ENCODE measurements around the gene BRD3. TPM values are rescaled to one million over a fixed set of nuclear protein-coding genes. Genes with fewer than 3 reads are reported as not detected.

The BRD3 gene
- total RNA-seq, 1 experiment from 2014 or later = 57.5 TPM

DNA sequence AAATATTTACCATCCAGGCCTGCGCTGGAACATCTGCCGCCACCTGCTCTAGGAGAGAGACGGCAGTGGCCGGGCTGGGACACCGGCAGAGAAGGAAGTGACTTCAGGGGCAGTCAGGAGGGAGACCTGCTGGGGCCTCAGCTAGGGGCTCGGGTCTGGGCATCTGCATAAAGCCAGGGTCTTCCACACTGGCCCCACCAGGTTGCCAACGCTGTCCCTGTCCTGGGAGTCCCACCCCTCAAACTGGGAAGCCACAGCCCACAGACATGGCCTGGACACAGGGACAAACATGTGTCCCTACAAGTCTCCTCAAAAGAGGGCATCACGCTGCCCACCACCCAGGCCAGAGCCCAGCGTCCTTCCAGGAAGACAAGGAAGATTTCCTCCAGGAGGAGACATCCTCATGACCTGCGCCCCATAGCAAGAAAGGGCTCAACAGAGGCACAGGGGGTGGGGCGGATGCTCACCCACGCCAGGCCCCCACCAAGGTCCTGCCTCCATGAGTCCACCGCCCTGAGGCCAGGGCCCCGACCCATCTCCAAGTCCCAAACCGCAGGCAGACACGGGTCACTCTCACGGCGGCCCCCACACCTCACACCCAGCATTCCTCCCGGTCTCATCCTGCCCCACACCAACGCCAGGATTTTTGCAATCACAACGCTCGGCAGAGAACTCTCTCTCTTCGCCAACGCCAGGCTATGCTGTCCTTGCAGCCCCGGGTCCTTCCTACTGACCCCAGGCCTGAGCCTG is 84.7 kb downstream of the BRD3 start:
- no peaks in the 10 kb centered on the region for H3K9me3 Mint-ChIP-seq (ENCODE audit: unreplicated experiment)
- peaks cover 27% of the 10 kb centered on the region for H3K4me1 Mint-ChIP-seq (ENCODE audit: low read depth, unreplicated experiment)
- H3K27me3 ChIP-seq (replicated peaks; ENCODE audit: control insufficient read depth, insufficient read depth, low read length) = no peaks in the 10 kb centered on the region
- TF ChIP-seq, protein P1, sequence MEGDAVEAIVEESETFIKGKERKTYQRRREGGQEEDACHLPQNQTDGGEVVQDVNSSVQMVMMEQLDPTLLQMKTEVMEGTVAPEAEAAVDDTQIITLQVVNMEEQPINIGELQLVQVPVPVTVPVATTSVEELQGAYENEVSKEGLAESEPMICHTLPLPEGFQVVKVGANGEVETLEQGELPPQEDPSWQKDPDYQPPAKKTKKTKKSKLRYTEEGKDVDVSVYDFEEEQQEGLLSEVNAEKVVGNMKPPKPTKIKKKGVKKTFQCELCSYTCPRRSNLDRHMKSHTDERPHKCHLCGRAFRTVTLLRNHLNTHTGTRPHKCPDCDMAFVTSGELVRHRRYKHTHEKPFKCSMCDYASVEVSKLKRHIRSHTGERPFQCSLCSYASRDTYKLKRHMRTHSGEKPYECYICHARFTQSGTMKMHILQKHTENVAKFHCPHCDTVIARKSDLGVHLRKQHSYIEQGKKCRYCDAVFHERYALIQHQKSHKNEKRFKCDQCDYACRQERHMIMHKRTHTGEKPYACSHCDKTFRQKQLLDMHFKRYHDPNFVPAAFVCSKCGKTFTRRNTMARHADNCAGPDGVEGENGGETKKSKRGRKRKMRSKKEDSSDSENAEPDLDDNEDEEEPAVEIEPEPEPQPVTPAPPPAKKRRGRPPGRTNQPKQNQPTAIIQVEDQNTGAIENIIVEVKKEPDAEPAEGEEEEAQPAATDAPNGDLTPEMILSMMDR (IDR thresholded peaks at IDR 0.05; ENCODE audit: insufficient read depth in 1 of 2, low read depth in 1 of 2, low read length in 1 of 2, severe bottlenecking in 1 of 2, unreplicated experiment in 1 of 2) = no peak
- CTCF ChIA-PET = no interaction called here
- no peaks in the 10 kb centered on the region for H3K27me3 Mint-ChIP-seq (ENCODE audit: insufficient read depth, unreplicated experiment)
- H3K4me1 ChIP-seq = peaks cover 16% of the 10 kb centered on the region; the same call in 1 of the 2 replicates
- H3K4me3 ChIP-seq (ENCODE audit: low read depth, low read length) = no peak overlapping the region
- intact Hi-C loops (cut with micrococcal nuclease; ENCODE audit: unreplicated experiment) = no loop called here
- POLR2A ChIA-PET = no interaction called here
- DNase-seq = no peak
- peak overlapping the region; percentile 6 for H3K27ac Mint-ChIP-seq (ENCODE audit: unreplicated experiment)
- H3K36me3 ChIP-seq (ENCODE audit: control insufficient read depth, insufficient read depth, low read length) = no peaks in the 10 kb centered on the region
- H3K36me3 Mint-ChIP-seq (ENCODE audit: insufficient read depth, unreplicated experiment) = peaks cover 28% of the 10 kb centered on the region
- H3K4me3 Mint-ChIP-seq (ENCODE audit: unreplicated experiment) = no peak overlapping the region
- H3K9me3 ChIP-seq = no peaks in the 10 kb centered on the region
- no TSS peak for BruUV-seq (replicated peaks)

DNA sequence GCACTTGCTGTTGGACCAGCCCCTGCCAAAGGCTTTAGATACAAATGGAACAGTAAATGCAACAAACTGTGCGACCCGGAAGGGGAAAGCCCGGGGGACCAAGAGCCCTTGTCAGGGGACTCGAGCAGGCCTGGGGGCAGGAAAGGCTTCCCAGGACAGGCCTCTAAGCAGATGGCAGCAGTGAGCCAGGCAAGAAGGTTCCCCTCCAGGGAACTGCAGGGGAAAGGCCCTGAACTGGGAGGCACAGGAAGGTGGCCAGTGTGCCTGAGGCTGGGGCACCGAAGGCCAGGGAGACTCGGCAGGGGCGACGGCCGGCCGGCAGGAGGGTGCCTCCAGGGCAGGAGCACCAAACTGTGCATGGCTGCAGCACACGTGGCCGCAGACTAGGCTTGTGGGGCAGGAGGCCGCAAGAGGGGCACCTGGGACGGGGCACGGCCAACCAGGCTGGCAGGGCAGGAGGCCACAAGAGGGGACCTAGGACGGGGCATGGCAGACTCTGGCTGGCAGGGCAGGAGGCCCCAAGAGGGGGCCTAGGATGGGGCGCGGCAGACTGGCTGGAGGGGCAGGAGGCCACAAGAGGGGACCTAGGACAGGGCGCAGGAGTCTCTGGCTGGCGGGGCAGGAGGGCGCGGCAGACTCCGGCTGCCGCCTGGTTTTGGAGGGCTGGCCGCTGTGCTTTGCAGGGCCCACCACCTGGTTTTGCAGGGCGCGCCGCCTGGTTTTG is 85.7 kb downstream of the BRD3 start:
- peaks cover 25% of the 10 kb centered on the region for H3K4me1 Mint-ChIP-seq (ENCODE audit: low read depth, unreplicated experiment)
- no peaks in the 10 kb centered on the region for H3K9me3 Mint-ChIP-seq (ENCODE audit: unreplicated experiment)
- Histone ChIP-seq H3K36me3 (ENCODE audit: control insufficient read depth, insufficient read depth, low read length) (no peaks in the 10 kb centered on the region), H3K4me1 (peaks cover 16% of the 10 kb centered on the region; the same call in 1 of the 2 replicates), H3K27me3 (replicated peaks; ENCODE audit: control insufficient read depth, insufficient read depth, low read length) (no peaks in the 10 kb centered on the region), H3K4me3 (ENCODE audit: low read depth, low read length) (no peak overlapping the region), H3K9me3 (no peaks in the 10 kb centered on the region)
- H3K27me3 Mint-ChIP-seq (ENCODE audit: insufficient read depth, unreplicated experiment) = no peaks in the 10 kb centered on the region
- no TSS peak for BruUV-seq (replicated peaks)
- CTCF ChIA-PET = no interaction called here
- H3K36me3 Mint-ChIP-seq (ENCODE audit: insufficient read depth, unreplicated experiment) = peaks cover 28% of the 10 kb centered on the region
- no peak for DNase-seq
- POLR2A ChIA-PET = no interaction called here
- intact Hi-C loops (cut with micrococcal nuclease; ENCODE audit: unreplicated experiment) = no loop called here
- no peak overlapping the region for H3K27ac Mint-ChIP-seq (ENCODE audit: unreplicated experiment)
- TF ChIP-seq, protein P1 (IDR thresholded peaks at IDR 0.05; ENCODE audit: insufficient read depth in 1 of 2, low read depth in 1 of 2, low read length in 1 of 2, severe bottlenecking in 1 of 2, unreplicated experiment in 1 of 2) = no peak
- H3K4me3 Mint-ChIP-seq (ENCODE audit: unreplicated experiment) = no peak overlapping the region

DNA sequence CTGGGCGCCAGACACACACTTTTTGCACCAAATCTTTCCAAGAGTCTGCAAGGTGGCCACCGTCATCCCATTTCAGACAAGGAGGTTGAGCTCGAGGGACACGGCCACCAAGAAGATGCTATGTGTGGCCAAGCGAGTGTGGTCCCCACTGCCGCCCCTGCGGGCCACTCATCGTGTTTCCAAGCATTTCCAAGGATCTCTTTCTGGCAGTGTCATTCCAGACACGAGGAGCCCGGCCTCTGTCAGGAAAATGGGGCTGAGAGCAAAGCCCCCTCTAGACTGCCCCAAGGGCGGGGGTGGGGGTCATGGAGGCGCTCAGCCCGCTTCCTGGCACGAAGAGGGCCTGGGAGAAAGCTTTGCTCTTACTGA is 86.3 kb downstream of the BRD3 start:
- TF ChIP-seq, protein P1 (IDR thresholded peaks at IDR 0.05; ENCODE audit: insufficient read depth in 1 of 2, low read depth in 1 of 2, low read length in 1 of 2, severe bottlenecking in 1 of 2, unreplicated experiment in 1 of 2) = no peak
- peak overlapping the region; percentile 26 for H3K27ac Mint-ChIP-seq (ENCODE audit: unreplicated experiment)
- no peaks in the 10 kb centered on the region for H3K9me3 Mint-ChIP-seq (ENCODE audit: unreplicated experiment)
- Histone ChIP-seq H3K9me3 (no peaks in the 10 kb centered on the region), H3K4me3 (ENCODE audit: low read depth, low read length) (no peak overlapping the region), H3K27me3 (replicated peaks; ENCODE audit: control insufficient read depth, insufficient read depth, low read length) (no peaks in the 10 kb centered on the region), H3K4me1 (peaks cover 21% of the 10 kb centered on the region; the same call in 1 of the 2 replicates), H3K36me3 (ENCODE audit: control insufficient read depth, insufficient read depth, low read length) (no peaks in the 10 kb centered on the region)
- BruUV-seq (replicated peaks) = no TSS peak
- DNase-seq = no peak
- peaks cover 22% of the 10 kb centered on the region for H3K4me1 Mint-ChIP-seq (ENCODE audit: low read depth, unreplicated experiment)
- peaks cover 28% of the 10 kb centered on the region for H3K36me3 Mint-ChIP-seq (ENCODE audit: insufficient read depth, unreplicated experiment)
- POLR2A ChIA-PET = no interaction called here
- CTCF ChIA-PET = no interaction called here
- no peak overlapping the region for H3K4me3 Mint-ChIP-seq (ENCODE audit: unreplicated experiment)
- no peaks in the 10 kb centered on the region for H3K27me3 Mint-ChIP-seq (ENCODE audit: insufficient read depth, unreplicated experiment)
- intact Hi-C loops (cut with micrococcal nuclease; ENCODE audit: unreplicated experiment) = no loop called here
